ENCODE measurements around the gene PAWR. TPM values are rescaled to one million over a fixed set of nuclear protein-coding genes. Genes with fewer than 3 reads are reported as not detected.

Gene PAWR
- total RNA-seq, 1 experiment from 2014 or later = 106 TPM

DNA sequence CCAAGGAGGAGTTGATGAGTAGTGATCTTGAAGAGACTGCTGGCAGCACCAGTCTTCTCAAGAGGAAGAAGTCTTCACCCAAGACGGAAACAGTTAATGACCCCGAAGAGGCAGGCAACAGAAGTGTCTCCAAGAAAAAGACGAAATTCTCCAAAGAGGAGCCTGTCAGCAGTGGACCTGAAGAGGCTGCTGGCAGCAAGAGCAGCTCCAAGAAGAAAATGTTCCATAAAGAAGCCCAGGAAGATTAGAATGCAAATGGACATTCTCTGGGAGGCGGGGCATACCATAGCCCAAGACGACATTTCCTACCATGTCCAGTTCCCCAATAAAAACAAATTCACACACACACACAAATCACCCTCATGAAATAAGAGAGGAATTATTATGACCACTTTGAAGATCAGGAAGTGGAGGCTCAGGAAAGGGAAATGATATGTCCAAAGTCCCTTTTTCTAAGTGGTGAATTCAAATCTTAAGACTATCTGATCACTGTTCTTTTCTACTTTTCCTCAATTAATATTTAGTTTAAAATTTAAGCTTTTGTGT is 131.8 kb downstream of the PAWR start:
- DNase-seq (ENCODE audit: low read depth, low spot score) (no peak), ATAC-seq (no peak)
- ChIA-PET CTCF (interaction anchor here (1.2 kb wide), 1 partner anchor 180 kb away, joined by 3 read pairs; no protein-coding TSS in a partner anchor), RAD21 (ENCODE audit: low non-redundant PET in 1 of 2, low total read pairs in 2 of 2, uncharacterized antibody in 2 of 2, unreplicated experiment in 2 of 2) (no interaction called here), POLR2A (no interaction called here)
- H2AFZ ChIP-seq (ENCODE audit: low read depth, low read length, poor library complexity, severe bottlenecking) = no peak overlapping the region
- H4K20me1 ChIP-seq (ENCODE audit: insufficient read depth) = no peaks in the 10 kb centered on the region
- H3K9me2 ChIP-seq (ENCODE audit: insufficient read depth) = no peaks in the 10 kb centered on the region
- no peak overlapping the region for H3K4me3 ChIP-seq (replicated peaks in 1 of 2; ENCODE audit: low read depth in 1 of 2, low read length in 2 of 2)
- H3K27ac ChIP-seq (ENCODE audit: low read depth, low read length) = no peak overlapping the region
- no peaks in the 10 kb centered on the region for H3K9me3 ChIP-seq (ENCODE audit: control insufficient read depth in 1 of 2, insufficient read depth in 1 of 2, low read depth in 1 of 2, low read length in 2 of 2)
- no peaks in the 10 kb centered on the region for H3K79me2 ChIP-seq (ENCODE audit: insufficient read depth, low read length)
- intact Hi-C loops (cut with micrococcal nuclease) = loop anchor here (5.0 kb wide), 2 partner anchors 133 to 708 kb away; partner anchors contain the start of gene PAWR
- no peaks in the 10 kb centered on the region for H3K36me3 ChIP-seq (ENCODE audit: control insufficient read depth in 1 of 2, insufficient read depth in 2 of 2, low read length in 2 of 2)
- no peak overlapping the region for H3K4me2 ChIP-seq (ENCODE audit: low read length)
- no peaks in the 10 kb centered on the region for H3K27me3 ChIP-seq (ENCODE audit: insufficient read depth, low read length)
- no peaks in the 10 kb centered on the region for H3K4me1 ChIP-seq (ENCODE audit: control insufficient read depth in 1 of 2, insufficient read depth in 2 of 2, low read length in 2 of 2)
- no peak overlapping the region for H3K9ac ChIP-seq (ENCODE audit: low read length)
- no TSS peak for BruUV-seq (replicated peaks)
- no peak for TF ChIP-seq YY1 (IDR thresholded peaks at IDR 0.05; ENCODE audit: extremely low read depth, insufficient replicate concordance, low read depth, low read length)
- no peak for TF ChIP-seq FOSL1 (IDR thresholded peaks at IDR 0.05; ENCODE audit: low read depth)
- no peak for TF ChIP-seq POLR2AphosphoS5 (IDR thresholded peaks at IDR 0.05; ENCODE audit: low read depth, low read length)
- TF ChIP-seq CEBPB (IDR thresholded peaks at IDR 0.05; ENCODE audit: low read depth) = no peak
- no peak for TF ChIP-seq ZFX (IDR thresholded peaks at IDR 0.05)
- TF ChIP-seq CBX3 (IDR thresholded peaks at IDR 0.05; ENCODE audit: low read depth) = no peak
- no peak for TF ChIP-seq RAD21 (IDR thresholded peaks at IDR 0.05; ENCODE audit: low read depth)
- no peak for TF ChIP-seq TCF7L2 (IDR thresholded peaks at IDR 0.05; ENCODE audit: borderline replicate concordance, extremely low read depth, insufficient read depth, insufficient read length)
- TF ChIP-seq, protein P1, sequence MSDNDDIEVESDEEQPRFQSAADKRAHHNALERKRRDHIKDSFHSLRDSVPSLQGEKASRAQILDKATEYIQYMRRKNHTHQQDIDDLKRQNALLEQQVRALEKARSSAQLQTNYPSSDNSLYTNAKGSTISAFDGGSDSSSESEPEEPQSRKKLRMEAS (IDR thresholded peaks at IDR 0.05) = no peak
- TF ChIP-seq, protein P2, sequence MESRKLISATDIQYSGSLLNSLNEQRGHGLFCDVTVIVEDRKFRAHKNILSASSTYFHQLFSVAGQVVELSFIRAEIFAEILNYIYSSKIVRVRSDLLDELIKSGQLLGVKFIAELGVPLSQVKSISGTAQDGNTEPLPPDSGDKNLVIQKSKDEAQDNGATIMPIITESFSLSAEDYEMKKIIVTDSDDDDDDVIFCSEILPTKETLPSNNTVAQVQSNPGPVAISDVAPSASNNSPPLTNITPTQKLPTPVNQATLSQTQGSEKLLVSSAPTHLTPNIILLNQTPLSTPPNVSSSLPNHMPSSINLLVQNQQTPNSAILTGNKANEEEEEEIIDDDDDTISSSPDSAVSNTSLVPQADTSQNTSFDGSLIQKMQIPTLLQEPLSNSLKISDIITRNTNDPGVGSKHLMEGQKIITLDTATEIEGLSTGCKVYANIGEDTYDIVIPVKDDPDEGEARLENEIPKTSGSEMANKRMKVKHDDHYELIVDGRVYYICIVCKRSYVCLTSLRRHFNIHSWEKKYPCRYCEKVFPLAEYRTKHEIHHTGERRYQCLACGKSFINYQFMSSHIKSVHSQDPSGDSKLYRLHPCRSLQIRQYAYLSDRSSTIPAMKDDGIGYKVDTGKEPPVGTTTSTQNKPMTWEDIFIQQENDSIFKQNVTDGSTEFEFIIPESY (IDR thresholded peaks at IDR 0.05; ENCODE audit: extremely low read depth, insufficient replicate concordance, low read length) = no peak
- TF ChIP-seq, protein P3, sequence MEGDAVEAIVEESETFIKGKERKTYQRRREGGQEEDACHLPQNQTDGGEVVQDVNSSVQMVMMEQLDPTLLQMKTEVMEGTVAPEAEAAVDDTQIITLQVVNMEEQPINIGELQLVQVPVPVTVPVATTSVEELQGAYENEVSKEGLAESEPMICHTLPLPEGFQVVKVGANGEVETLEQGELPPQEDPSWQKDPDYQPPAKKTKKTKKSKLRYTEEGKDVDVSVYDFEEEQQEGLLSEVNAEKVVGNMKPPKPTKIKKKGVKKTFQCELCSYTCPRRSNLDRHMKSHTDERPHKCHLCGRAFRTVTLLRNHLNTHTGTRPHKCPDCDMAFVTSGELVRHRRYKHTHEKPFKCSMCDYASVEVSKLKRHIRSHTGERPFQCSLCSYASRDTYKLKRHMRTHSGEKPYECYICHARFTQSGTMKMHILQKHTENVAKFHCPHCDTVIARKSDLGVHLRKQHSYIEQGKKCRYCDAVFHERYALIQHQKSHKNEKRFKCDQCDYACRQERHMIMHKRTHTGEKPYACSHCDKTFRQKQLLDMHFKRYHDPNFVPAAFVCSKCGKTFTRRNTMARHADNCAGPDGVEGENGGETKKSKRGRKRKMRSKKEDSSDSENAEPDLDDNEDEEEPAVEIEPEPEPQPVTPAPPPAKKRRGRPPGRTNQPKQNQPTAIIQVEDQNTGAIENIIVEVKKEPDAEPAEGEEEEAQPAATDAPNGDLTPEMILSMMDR (IDR thresholded peaks at IDR 0.05 in 2 of 3, conservative IDR thresholded peaks at IDR 0.05 in 1 of 3; ENCODE audit: borderline replicate concordance in 1 of 3, insufficient read depth in 1 of 3, low read depth in 2 of 3, low read length in 2 of 3) = no peak
- TF ChIP-seq, protein P4, sequence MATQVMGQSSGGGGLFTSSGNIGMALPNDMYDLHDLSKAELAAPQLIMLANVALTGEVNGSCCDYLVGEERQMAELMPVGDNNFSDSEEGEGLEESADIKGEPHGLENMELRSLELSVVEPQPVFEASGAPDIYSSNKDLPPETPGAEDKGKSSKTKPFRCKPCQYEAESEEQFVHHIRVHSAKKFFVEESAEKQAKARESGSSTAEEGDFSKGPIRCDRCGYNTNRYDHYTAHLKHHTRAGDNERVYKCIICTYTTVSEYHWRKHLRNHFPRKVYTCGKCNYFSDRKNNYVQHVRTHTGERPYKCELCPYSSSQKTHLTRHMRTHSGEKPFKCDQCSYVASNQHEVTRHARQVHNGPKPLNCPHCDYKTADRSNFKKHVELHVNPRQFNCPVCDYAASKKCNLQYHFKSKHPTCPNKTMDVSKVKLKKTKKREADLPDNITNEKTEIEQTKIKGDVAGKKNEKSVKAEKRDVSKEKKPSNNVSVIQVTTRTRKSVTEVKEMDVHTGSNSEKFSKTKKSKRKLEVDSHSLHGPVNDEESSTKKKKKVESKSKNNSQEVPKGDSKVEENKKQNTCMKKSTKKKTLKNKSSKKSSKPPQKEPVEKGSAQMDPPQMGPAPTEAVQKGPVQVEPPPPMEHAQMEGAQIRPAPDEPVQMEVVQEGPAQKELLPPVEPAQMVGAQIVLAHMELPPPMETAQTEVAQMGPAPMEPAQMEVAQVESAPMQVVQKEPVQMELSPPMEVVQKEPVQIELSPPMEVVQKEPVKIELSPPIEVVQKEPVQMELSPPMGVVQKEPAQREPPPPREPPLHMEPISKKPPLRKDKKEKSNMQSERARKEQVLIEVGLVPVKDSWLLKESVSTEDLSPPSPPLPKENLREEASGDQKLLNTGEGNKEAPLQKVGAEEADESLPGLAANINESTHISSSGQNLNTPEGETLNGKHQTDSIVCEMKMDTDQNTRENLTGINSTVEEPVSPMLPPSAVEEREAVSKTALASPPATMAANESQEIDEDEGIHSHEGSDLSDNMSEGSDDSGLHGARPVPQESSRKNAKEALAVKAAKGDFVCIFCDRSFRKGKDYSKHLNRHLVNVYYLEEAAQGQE (IDR thresholded peaks at IDR 0.05; ENCODE audit: low read depth) = no peak
- TF ChIP-seq ZNF274 (IDR thresholded peaks at IDR 0.05; ENCODE audit: low read depth, low read length) = no peak
- no peak for TF ChIP-seq POLR2A (IDR thresholded peaks at IDR 0.05; ENCODE audit: borderline replicate concordance, extremely low read depth, insufficient read depth, insufficient read length)
